Pericardium fibroblast (primary cell): ENCODE data around the gene OR6S1. TPM values are rescaled to one million over a fixed set of nuclear protein-coding genes. Genes with fewer than 3 reads are reported as not detected.

Source experiments
- total RNA-seq: library from RNA; depleted of rRNA; stranded (reverse); fragments of >200 nt; gene quantifications from 2 replicates; pipeline ENCODE4 v1.2.3, GENCODE V29; 2015

OR6S1 gene, protein sequence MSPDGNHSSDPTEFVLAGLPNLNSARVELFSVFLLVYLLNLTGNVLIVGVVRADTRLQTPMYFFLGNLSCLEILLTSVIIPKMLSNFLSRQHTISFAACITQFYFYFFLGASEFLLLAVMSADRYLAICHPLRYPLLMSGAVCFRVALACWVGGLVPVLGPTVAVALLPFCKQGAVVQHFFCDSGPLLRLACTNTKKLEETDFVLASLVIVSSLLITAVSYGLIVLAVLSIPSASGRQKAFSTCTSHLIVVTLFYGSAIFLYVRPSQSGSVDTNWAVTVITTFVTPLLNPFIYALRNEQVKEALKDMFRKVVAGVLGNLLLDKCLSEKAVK
- not detected in 2 replicates for total RNA-seq

DNA sequence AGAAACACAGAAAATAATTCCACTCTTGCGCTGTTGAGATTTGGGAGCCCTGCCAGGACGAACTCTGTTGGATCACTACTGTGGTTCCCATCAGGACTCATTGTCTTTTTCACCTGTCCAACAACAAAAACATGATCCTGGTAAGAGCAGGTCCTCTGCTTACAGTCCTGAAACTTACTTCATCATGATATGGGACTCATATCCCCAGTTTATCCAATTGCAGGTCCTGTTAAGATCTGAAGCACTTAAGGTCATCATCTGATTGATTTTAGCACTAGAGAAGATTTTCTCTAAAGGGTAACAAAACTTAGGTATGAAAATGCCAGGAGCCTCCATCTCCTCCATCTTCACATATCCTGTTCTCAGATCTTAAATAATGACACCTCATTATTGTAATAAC is at the start of gene OR6S1:
TSS of gene OR6S1 (minus strand) at position 101 of the 400 bp plus-strand sequence. CDS start at position 101, 0 bp downstream.

GRCh38 chr14:20688167-20688839 is 46.8 kb upstream of the OR6S1 start, which contains the start of gene ANG:
ANG (plus strand) TSS chr14:20688764; CDS start chr14:20693565, 4,801 bp downstream.

DNA sequence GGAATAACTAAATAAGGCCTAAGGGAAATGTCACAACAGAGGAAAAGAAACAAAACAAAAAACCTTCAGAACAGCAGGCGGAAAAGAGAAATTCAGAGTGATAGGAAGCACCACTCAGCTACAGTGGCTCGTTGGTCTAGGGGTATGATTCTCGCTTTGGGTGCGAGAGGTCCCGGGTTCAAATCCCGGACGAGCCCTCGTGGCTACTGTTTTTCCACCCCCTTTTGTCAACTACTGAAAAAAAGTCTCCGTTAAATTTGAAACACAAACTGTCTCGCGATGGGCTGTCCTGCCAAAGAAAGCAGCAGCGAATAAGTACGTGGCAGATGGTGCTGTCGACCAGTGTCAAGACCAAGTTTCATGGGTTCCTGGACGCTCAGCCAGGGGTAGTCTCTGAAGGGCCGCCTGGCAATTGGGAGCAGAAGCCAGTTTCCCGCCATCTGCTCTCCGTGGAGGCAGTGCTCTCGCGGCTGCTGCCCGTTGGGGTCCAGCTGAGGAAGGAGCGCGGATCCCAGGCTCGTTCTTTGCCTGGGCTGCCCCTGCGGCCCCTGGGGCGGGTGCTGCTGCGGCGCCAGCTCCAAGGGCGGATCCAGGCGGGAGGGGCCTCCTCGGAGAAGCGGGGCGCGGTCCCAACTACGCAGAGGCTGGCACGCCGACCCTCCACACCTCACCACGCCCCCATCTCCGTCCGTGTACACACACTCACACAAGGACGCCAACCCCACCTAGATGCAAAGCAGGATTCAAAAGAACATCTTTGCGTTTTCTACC is 42.6 kb upstream of the OR6S1 start, which contains the start of gene RNASE4:
TSS of gene RNASE4 (plus strand) at position 670 of the 771 bp plus-strand sequence. CDS start 14,812 bp downstream, outside the sequence.

DNA sequence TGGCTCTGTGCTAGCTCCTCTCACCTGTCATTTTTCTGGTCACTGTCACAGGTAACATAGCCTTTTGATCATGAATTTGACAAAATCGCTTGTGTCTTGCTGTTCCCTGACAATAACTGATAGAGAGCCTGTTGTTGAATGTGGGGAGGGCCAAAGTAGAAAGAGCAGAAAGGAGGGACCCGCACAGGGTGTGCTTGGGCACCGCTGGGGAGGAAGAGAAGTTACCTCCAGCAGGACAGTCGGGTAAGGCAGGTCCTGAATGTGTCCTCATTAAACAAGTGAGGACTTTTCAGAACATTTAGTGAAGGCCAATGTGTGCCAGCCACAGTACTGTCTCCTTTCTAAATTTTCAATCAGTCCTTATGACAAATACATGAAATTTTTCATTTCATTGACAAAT is 50.3 kb downstream of the OR6S1 start, which contains the start of gene RNASE12:
TSS of gene RNASE12 (minus strand) at position 142 of the 400 bp plus-strand sequence. CDS start 653 bp downstream, outside the sequence.

Other genes with a start within 250 kb of the OR6S1 start
- 8.9 and 10.3 TPM in 2 replicates for gene TEP1, start 228.2 kb downstream of the OR6S1 start, total RNA-seq
- gene KLHL33, start 205.5 kb downstream of the OR6S1 start, total RNA-seq: 0.09 and 0.12 TPM in 2 replicates
- 24.2 and 30.0 TPM in 2 replicates for gene OSGEP, start 186.9 kb downstream of the OR6S1 start, total RNA-seq
- gene APEX1, start 186.5 kb downstream of the OR6S1 start, total RNA-seq: 145 and 204 TPM in 2 replicates
- 8.4 and 14.4 TPM in 2 replicates for gene PIP4P1, start 180.3 kb downstream of the OR6S1 start, total RNA-seq
- 16.3 and 22.6 TPM in 2 replicates for gene PNP, start 172.3 kb downstream of the OR6S1 start, total RNA-seq
- not detected in 2 replicates for gene RNASE10, start 136.2 kb downstream of the OR6S1 start, total RNA-seq
- gene RNASE9, start 80.6 kb downstream of the OR6S1 start, total RNA-seq: not detected in 2 replicates
- not detected in 2 replicates for gene RNASE11, start 53.7 kb downstream of the OR6S1 start, total RNA-seq
- gene RNASE12, start 50.3 kb downstream of the OR6S1 start, total RNA-seq: not detected in 2 replicates
- 56.5 and 57.9 TPM in 2 replicates for gene RNASE4, start 42.9 kb upstream of the OR6S1 start, total RNA-seq
- gene ANG, start 47.1 kb upstream of the OR6S1 start, total RNA-seq: 12.3 and 12.8 TPM in 2 replicates
- gene EDDM3A, start 104.2 kb upstream of the OR6S1 start, total RNA-seq: not detected in 2 replicates
- gene EDDM3B, start 126.7 kb upstream of the OR6S1 start, total RNA-seq: not detected in 2 replicates
- gene RNASE6, start 139.6 kb upstream of the OR6S1 start, total RNA-seq: not detected in 2 replicates
- gene RNASE1, start 161.2 kb upstream of the OR6S1 start, total RNA-seq: 1.3 TPM in 1 of 2 replicates, not detected in the other
- gene RNASE3, start 249.7 kb upstream of the OR6S1 start, total RNA-seq: not detected in 2 replicates